DMS153 (cell line): Measurements from ENCODE around the gene NLRP9.
A peak's percentile ranks its signal among the peaks of the same experiment; 100 is the strongest.
"Not testable (repeated sequence)": the region's sequence is repeated elsewhere in the genome, so short reads cannot be mapped to it uniquely, and the experiment has no call there.

Source experiments
- DNase-seq: peaks from one replicate; lab custom pipeline; 2025; lab: John Stamatoyannopoulos, UW

The NLRP9 gene

DNA sequence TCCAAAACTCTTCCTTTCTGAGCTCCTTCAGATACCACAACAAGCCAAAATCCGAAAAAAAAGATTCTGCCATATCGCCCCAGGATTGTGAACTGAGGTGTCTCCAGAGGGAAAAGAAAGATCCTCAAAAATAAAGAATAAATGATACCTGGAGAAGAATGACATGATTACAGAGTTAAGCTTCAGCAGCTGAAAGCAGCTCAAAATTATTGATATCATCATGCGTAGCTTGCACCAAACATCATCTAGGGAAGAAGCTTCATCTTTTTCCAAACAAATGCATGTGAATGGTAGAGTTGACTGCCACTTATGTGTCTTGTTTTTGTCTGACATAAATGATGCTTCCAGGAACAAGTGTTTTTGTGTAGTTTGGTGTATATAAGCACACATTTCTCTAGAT is at the start of gene NLRP9:
NLRP9 (minus strand) TSS at position 101 of the 400 bp plus-strand sequence; CDS start at position 73, 28 bp downstream.
- DNase-seq = no peak

DNA sequence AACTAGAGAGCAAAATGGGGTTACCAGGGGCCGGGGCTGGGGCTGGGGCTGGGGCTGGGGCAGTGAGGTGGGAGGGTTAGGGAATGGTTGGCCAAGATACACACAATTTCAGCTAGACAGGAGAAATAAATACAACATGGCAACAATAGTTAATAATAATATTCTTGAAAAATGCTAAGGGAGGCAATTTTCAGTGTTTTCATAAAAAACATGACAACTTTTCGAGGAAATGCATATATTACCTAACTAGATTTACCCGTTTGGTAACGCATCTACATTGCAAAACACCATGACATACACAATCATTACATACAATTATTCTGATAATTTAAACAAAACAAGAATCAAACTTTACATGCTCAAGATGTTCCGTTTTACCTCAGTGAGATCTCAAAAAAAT is 42.9 kb upstream of the NLRP9 start:
- no peak for DNase-seq

DNA sequence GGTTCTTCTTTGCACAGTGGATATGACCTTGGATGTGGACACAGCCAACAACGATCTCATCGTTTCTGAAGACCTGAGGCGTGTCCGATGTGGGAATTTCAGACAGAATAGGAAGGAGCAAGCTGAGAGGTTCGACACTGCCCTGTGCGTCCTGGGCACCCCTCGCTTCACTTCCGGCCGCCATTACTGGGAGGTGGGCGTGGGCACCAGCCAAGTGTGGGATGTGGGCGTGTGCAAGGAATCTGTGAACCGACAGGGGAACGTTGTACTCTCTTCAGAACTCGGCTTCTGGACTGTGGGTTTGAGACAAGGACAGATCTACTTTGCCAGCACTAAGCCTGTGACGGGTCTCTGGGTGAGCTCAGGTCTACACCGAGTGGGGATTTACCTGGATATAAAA is 40.1 kb upstream of the NLRP9 start:
- DNase-seq = no peak

DNA sequence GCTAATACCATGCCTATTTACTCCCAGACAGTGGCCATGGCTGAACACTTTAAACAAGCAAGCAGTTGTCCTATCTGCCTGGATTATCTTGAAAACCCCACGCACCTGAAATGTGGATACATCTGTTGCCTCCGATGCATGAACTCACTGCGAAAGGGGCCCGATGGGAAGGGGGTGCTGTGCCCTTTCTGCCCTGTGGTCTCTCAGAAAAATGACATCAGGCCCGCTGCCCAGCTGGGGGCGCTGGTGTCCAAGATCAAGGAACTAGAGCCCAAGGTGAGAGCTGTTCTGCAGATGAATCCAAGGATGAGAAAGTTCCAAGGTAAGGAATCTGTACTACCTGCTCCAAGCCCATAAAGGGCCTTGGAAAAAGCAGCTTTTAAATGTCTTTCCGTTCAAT is 39.3 kb upstream of the NLRP9 start:
- DNase-seq = peak; percentile 12

DNA sequence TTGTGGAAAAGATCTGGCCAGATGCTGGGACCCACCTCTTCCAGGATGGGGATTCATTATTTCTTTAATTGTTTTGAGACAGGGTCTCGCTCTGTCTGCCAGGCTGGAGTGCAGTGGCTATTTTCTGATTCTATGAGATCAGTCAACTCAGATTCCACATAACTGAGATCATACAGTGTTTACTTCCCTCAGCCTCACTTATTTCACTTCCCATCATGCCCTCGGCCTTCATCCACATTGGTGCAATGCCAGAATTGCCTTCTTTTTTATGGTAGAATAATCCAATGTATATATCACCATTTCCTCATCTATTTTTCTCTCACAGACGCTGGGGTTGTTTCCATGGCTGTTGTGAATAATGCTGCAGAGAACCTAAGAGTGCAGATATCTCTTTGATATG is 31.4 kb upstream of the NLRP9 start:
- DNase-seq = not testable (repeated sequence)

DNA sequence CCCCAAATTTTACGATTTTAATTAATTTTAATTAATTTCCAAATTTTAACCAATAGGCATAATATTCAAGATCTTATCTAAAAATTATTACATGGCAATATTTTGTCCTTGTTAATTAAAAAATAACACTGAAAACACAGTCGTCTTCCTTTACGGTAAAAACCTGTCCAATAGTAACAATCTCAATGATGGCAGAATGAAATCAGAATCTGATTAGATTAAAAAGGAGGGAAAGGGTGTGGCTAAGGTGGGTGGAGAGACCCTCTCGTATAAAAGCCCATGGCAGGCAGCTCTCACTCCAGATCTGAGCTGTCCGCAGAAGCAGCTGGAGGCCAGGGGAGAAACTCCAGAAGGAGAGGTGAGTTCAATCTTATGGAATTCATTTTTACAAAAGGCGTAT is 30.6 kb upstream of the NLRP9 start, which contains the start of gene RFPL4AL1:
RFPL4AL1 (plus strand) TSS at position 301 of the 400 bp plus-strand sequence. CDS start 2,687 bp downstream, outside the sequence.
- not testable (repeated sequence) for DNase-seq

DNA sequence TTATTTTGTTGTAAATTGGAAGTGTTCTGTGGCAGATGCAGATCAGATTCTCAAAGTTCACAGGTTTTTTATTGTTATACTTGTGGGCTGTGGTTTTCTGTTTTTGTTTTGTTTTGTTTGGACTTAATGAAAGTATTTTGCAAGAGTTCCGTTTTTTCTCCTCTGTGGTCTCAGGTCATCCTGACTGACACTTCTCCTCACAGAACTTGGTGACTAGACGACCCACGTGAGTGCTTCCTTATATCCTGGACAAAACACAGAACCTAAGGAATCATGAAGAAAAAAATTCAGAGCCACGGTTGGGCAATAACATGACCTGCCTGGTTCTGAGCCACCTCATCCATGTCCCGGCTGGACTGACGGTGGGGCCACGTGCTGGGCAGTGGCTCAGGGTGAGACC is 28.3 kb upstream of the NLRP9 start:
- DNase-seq = no peak

DNA sequence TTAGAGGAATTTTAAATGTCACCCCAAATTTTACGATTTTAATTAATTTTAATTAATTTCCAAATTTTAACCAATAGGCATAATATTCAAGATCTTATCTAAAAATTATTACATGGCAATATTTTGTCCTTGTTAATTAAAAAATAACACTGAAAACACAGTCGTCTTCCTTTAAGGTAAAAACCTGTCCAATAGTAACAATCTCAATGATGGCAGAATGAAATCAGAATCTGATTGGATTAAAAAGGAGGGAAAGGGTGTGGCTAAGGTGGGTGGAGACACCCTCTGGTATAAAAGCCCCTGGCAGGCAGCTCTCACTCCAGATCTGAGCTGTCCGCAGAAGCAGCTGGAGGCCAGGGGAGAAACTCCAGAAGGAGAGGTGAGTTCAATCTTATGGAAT is 20.6 kb upstream of the NLRP9 start, which contains the start of gene RFPL4A:
RFPL4A (plus strand) TSS at position 301 of the 400 bp plus-strand sequence. CDS start 2,704 bp downstream, outside the sequence.
- DNase-seq = not testable (repeated sequence)

DNA sequence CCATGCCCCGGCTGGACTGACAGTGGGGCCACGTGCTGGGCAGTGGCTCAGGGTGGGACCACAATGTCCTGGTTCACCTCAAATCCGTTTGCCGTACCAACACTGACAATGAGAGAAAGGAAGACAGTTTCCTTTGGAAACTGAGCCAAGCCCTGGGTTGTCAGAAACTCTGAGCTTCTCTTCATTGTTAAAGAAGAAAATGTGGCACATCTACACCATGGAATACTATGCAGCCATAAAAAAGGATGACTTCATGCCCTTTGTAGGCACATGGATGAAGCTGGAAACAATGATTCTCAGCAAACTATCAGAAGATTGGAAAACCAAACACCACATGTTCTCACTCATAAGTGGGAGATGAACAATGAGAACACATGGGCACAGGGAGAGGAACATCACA is 18.6 kb upstream of the NLRP9 start:
- DNase-seq = not testable (repeated sequence)

DNA sequence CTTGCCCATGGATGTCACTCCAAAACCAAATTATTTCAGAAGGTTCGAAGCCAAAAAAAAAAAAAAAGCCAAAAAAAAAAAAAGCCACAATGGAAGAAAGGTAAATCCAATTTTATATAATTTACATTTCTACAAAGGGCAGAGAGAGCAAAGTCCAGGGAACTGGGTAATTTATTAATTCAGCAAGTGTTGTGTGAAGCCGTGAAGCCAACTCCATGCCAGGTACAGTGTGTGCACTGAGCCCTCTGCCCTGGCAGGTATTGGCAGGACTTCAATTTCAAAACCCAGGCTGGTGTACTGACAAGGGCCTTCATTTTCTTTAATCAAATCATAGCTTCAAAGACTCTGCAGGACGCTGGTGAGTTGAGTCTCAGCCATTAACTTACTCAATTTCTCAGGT is 15.2 kb upstream of the NLRP9 start:
- no peak for DNase-seq

DNA sequence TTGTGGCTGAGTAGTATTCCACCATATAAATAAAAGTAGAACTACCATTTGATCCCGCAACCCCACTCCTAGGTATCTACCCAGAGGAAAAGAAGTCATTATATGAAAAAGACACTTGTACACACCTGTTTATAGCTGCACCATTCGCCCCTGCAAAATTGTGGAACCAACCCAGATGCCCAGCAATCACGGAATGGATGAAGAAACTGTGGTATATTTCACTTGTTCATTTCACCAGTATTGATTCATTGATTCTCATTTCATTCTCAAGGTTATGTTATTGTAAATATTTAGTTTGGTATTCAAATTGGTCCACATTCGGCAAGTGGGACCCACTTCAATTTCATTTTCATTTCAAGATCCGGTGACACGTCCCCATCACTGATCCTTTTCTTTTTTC is 12.5 kb upstream of the NLRP9 start:
- DNase-seq = no peak

DNA sequence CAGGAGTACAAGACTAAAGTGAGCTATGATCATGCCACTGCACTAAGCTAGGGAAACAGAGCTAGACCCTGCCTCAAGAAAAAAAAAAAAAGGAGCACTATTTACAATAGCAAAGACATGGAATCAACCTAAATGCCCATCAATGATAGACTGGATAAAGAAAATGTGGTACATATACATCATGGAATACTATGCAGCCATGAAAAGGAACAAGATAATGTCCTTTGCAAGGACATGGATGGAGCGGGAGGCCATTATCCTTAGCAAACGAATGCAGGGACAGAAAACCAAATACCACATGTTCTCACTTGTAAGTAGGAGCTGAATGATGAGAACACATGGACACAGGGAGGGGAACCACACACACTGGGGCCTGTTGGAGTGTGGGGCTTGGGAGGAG is 7.8 kb downstream of the NLRP9 start:
- DNase-seq = not testable (repeated sequence)

DNA sequence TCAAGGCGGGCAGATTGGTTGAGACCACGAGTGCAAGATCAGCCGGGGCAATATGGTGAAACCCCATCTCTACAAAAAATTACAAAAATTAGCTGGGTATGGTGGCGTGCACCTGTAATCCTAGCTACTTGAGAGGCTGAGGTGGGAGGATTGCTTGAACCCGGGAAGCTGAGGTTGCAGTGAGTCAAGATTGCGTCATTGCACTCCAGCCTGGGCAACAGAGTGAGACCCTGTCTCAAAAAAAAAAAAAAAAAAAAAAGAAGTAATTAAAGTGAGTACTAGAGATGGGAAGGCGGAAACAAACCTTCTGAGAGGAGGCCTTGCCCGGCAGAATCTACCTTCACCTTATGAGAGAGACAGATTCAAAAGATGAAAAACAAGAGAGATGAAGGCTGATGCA is 14.7 kb downstream of the NLRP9 start:
- no peak for DNase-seq

DNA sequence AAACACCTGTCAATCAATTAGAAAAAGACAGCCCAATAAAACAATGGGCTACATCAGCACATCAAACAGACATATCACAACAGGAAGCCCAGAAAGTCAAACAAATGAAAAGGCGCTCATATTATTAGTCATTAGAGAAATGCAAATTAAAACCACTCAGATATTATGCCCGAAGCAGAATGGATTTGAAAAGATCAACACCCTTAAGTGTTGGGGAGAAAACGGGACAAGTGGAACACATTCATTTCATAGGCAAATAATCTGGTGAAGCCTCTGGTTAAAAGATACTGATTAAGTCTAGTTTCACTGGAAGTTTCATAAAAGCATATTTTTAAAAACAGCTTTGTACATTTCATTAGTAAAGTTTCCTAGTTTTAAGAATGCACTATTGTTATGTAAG is 17.4 kb downstream of the NLRP9 start:
- DNase-seq = no peak

DNA sequence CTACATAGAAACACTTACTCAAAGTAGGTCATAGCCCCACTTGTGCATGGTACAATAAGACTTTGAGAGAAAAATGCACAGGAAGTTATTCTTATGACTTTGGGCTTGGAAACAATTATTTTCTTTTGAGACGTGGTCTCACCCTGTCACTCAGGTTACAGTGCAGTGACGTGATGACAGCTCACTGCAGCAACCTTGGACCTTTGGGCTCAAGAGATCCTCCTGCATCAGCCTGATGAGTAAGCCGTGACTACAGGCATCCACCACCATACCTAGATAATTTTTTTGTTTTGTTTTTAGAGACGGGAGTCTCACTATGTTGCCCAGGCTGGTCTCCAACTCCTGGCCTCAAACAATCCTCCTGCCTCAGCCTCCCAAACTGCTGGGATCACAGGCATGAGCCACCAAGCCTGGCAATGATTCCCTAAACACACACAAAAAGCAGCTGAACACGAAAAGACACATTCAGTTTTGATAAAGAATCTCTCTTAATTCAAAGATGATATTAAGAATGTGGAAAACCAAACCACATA is 17.9 kb downstream of the NLRP9 start:
- DNase-seq = no peak

DNA sequence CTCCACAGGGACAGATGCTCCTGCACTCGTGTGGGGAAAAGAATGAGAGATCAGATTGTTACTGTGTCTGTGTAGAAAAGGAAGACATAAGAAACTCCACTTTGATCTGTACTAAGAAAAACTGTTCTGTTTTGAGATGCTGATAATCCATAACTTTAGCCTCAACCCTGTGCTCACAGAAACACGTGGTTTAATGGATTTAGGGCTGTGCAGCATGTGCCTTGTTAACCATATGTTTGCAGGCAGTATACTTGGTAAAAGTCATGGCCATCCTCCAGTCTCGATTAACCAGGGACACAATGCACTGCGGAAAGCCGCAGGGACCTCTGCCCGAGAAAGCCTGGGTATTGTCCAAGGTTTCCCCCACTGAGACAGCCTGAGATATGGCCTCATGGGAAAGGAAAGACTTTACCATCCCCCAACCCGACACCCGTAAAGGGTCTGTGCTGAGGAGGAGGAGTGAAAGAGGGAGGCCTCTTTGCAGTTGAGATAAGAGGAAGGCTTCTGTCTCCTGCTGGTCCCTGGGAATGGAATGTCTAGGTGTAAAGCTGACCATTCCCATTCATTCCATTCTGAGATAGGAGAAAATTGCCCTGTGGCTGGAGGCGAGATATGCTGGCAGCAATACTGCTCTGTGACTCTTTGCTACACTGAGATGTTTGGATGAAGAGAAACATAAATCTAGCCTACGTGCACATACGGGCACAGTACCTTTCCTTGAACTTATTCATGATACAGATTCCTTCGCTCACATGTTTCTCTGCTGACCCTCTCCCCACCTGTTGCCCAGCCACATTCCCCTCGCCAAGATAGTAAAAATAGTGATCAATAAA is 20.1 kb downstream of the NLRP9 start:
- DNase-seq = not testable (repeated sequence)

DNA sequence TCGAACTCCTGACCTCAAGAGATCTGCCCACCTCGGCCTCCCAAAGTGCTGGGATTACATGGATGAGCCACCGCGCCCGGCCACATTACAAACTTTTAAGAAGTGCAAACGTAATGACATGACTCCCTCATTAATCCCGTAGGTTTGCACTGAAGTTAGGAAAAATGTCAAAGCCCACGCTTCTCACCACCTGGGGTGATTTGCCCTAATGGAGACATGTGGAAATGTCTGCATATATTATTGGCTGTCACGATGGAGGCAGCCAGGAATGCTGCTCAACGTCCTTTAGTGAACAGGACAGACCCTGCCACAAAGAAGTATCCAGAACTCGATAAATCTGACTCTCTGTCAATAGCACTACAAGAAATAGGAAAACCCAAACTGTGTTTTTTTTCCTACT is 21.0 kb downstream of the NLRP9 start:
- no peak for DNase-seq

DNA sequence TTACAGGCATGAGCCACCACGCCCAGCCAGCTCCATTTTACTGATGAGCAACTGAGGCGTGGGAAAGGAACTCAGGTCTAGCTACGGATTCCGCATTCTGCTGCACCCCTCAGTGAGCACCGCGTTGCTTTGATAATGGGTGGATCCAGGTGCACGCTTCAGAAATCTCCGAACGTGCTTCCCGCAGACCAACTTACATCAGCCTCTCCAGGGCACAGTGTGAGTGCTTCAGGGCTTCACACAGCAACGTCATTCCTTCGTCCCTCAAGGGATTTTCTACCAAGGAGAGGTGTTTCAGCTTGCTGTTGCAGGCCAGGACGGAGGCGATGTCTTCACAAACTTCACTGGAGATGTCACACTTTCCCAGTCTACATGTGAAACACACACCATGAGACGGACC is 21.7 kb downstream of the NLRP9 start:
- no peak for DNase-seq

DNA sequence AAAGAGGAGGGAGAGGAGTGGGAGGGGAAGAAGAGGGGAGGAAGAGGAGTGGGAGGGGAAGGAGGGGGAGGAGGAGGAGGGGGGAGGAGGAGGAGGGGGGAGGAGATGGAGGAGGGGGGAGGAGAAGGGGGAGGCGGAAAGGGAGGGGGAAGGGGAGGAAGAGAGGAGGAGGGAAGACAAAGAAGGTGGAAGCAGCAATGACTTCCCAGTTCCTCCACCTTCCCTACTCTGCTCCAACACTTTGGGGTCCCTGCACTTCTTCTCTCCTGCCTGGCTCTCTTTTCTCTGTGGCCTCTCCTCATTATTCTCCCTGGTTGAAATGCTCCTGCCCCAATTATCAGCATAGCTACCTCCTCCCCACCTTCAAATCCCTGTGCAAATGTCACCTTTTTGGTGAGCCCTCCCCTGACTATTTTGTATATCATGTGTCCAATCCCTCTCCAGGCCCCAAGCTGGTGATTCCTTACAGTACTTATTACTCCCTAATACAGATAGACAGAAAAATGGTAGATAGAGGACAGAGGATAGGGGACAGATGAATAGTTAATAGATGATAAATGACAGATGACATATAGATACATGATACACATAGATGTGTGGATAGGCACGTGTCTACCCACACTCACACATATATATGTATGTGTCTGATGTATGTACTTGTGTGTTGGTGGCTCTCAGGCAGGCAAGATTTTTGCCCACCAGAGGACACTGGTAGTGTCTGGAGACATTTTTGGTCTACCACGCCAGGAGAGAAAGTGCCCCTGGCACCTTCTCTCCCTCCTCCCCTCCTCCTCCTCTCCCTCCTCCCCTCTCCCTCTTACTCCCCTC is 25.2 kb downstream of the NLRP9 start:
- no peak for DNase-seq

DNA sequence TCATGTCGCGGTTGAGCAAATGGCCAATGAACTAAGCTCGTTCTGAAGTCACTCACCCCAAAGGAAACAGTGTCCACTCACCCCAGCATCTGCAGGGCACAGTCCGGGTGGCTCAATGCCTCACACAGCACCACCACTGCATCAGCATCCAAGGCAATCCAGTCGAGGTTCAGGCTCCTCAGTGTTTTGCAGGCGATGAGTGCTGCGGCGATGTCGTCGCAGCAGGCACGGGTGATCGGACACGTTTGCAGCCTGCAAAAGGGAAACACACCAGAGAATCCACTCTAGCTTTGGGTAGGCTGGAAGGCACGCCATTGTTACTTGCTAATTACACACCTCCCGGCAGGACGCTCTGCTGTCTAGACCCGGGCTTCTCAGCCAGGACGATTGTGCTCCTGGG is 26.5 kb downstream of the NLRP9 start:
- DNase-seq = no peak

DNA sequence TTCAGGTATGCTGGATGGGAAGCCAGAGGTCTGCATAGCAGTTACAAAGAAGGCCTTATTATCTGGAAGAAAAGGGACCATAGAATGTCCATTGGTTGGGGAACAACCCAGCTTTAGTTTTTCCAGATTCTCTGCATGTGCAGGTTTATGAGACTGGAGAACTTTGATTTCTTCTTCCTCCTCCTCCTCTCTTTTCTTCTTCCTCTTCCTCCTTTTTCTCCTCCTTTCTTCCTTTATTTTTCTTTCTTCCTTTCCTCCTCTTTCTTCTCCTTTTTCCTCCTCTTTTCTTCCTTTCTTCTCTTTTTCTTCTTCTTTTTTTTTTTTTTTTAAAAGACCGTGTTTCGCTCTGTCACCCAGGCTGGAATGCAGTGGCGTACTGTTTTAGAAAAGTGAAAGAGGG is 32.2 kb downstream of the NLRP9 start:
- no peak for DNase-seq

DNA sequence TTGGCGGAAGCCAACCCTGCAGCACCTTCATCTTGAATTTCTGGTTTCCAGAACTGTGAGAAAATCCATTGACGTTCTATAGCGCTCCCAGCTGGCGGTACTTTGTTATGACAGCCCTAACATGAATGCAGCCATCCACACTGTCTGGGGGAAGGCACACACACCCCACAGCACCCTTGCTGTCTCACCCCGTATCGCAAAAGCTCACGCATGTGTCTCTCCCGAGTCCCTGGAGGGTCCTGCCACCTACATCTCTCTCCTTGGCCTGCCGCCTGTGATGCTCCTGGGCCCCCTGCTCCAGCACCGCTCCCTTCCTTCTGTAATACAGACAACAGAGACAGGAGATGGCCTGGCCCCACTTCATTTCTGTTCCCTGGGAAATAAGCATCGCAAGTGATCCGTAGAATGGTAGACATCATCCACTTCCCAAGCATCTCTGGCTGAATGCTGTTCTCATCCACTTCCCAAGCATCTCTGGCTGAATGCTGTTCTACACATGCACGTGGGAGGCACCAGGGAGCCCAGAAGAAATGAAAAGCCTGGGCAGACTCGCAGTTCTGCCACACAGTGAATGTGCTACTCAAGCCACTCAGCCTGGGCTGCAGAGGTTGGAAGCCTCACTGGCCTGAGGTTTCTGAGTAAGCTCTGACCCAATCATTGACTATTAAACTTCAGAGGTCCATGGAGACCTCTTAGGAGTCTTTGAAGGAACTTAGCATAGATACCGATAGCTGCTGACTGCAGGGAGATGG is 33.5 kb downstream of the NLRP9 start:
- no peak for DNase-seq
